NCI-H524 (cell line): ENCODE results near the gene ADGRG3.

Experiments
- DNase-seq, 2 experiments: peaks; one replicate each; lab custom pipeline; 2025; lab: John Stamatoyannopoulos, UW

ADGRG3 gene

GRCh38 chr16:57697896-57698537 lies 29.9 kb downstream of the ADGRG3 start:
- no peak for DNase-seq

DNA sequence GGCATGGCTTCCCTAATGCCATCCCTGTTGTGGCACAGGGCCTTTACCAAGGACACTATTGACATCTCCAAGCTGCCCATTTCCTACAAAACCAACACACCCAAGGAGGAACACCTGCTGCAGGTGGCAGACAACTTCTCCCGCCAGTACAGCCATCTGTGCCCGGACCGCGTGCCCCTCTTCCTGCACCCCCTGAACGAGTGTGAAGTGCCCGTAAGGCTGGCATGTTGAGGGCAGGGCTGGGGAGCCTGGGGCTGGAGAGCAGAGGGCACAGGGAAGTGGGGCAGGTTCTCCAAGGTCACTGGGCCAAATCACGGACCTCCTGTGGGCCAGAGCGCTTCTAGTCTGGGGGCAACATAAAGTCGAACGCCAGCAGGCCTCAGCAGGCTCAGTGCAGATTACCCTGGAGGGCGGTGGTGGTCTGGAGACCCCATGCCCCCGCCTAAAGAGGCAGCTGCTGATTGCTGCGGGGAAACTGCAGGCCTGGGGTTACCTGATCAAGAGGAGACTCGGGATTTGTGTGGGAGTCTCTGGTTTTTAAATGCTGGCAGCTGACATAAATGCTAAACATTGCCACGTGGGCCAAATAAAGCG lies 30.8 kb downstream of the ADGRG3 start:
- no peak for DNase-seq

GRCh38 chr16:57699481-57699880 lies 31.4 kb downstream of the ADGRG3 start:
- DNase-seq = no peak

DNA sequence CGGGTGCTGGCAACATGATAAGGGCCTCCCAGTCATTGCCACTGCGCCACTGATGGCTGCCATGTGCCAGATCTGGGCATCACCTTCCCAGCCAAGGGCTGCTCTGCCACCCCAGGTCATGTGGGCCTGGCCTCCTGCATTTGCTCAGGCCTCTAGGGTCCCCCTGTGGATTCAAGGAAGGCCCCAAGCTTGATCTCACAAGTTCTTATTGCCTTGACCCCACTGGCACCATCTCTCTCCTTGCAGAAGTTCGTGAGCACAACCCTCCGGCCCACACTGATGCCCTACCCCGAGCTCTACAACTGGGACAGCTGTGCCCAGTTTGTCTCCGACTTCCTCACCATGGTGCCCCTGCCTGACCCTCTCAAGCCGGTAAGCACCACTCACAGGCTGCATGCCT lies 31.8 kb downstream of the ADGRG3 start:
- no peak for DNase-seq

- DNase-seq = no peak
Observed at GRCh38 chr16:57700781-57701551, 32.9 kb downstream of the ADGRG3 start.

GRCh38 chr16:57701759-57702371 lies 33.8 kb downstream of the ADGRG3 start:
- no peak for DNase-seq

DNA sequence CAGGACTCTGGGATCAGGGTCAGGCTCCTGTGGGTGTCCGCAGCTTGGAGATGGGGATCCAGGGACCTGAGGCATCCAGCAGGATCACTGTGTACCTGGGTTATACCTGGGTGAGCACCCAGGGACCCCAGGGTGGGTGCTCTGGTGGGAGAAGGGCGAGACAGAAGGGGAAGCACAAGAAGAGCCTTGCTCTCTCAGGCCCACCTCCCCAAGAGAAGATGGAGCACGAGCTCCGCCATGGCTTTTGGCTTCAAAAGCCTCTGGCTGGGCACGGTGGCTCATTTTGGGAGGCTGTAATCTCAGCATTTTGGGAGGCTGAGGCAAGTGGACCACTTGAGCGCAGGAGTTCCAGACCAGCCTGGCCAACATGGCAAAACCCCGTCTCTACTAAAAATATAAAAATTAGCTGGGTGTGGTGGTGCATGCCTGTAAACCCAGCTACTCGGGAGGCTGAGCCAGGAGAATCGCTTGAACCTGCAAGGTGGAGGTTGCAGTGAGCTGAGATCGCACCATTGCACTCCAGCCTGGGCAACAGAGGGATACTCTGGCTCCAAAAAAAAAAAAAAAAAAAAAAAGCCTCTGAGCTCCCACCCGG lies 35.4 kb downstream of the ADGRG3 start:
- no peak for DNase-seq

- no peak for DNase-seq
Observed at GRCh38 chr16:57704011-57704904, 36.2 kb downstream of the ADGRG3 start.

GRCh38 chr16:57704905-57705852 lies 37.1 kb downstream of the ADGRG3 start:
- DNase-seq = no peak

DNA sequence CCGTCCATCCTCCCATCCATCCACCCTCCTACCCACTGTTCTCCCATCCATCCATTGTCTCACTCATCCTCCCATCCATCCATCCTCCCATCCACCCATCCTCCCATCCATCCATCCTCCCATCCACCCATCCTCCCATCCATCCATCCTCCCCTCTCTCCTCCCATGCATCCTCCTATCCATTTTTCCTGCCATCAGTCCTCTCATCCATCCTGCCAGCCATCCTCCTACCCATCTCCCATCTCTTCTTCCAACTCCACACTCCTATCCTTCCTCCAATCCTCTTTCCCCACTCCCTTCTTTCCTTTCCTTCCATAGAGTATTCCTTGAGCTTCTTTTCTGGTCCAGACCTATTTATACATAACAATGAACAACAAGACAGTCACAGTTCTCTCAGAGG lies 38.6 kb downstream of the ADGRG3 start:
- no peak for DNase-seq

GRCh38 chr16:57707331-57707730 lies 39.2 kb downstream of the ADGRG3 start:
- DNase-seq = no peak

- DNase-seq = no peak
Observed at GRCh38 chr16:57708168-57708567, 40.1 kb downstream of the ADGRG3 start.

DNA sequence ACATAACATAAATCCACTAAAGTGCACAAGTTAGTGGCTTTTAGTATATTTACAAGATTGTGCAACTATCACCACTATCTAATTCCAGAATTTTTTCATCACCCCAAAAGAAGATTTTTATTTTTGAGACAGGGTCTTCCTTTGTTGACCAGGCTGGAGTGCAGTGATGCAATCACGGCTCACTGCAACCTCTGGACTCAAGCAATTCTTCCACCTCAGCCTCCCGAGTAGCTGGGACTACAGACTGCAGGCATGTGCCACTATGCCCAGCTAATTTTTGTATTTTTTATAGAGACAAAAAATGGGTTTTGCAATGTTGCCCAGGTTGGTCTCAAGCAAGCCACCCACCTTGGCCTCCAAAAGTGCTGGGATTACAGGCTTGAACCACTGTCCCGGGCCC lies 41.6 kb downstream of the ADGRG3 start:
- no peak for DNase-seq

- DNase-seq = peak; percentile 97 to 98
Observed at GRCh38 chr16:57711346-57711745, 43.2 kb downstream of the ADGRG3 start.

DNA sequence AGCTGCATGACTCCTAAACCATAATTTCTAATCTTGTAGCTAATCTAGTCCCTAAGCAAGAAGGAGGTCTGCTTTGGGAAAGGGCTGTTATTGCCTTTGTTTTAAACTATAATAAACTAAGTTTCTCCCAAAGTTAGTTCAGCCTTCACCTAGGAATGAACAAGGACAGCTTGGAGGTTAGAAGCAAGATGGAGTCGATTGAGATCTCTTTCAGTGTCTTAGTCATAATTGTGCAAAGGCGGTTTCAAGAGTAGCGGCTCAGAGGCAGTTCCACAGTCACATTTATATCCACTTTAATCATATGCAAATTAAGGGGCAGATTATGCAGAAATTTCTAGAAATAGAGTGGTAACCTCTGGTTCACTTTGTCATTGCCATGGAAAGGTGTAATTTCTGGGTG lies 43.9 kb downstream of the ADGRG3 start:
- no peak for DNase-seq

- DNase-seq = peak in 1 of 2 experiments; percentile 27
Observed at GRCh38 chr16:57712569-57712968, 44.5 kb downstream of the ADGRG3 start.

- DNase-seq = no peak
Observed at GRCh38 chr16:57713596-57713995, 45.5 kb downstream of the ADGRG3 start.

- DNase-seq = no peak
Observed at GRCh38 chr16:57714047-57714446, 45.9 kb downstream of the ADGRG3 start.

DNA sequence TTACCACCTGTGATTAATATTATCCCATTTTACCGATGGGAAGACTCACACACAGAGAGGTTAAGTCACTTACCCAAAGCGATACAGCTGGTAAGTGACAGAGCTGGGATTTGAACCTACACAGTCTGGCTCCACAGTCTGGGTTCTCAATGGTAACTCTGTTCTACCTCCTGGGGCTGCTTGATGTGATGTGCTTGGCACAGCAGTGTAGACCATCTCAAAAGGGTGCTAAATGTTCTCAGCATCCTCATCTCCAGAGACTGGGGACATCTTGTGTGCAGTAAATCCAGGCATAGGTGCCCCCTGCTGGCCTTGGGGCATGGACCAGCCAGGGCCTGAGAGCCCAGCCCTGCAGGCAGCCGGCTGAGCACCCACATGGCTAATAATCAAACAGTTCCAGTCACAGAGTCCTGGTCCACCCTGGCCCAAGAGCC lies 52.1 kb downstream of the ADGRG3 start:
- DNase-seq = peak; percentile 45 to 77
